Amniotic stem cell (primary cell): ENCODE results near the gene CDC37L1.

Source experiments
- DNase-seq: peaks from one replicate; lab custom pipeline; 2025; lab: John Stamatoyannopoulos, UW

Gene CDC37L1

GRCh38 chr9:4714266-4715016 is 35.1 kb downstream of the CDC37L1 start:
- no peak for DNase-seq

DNA sequence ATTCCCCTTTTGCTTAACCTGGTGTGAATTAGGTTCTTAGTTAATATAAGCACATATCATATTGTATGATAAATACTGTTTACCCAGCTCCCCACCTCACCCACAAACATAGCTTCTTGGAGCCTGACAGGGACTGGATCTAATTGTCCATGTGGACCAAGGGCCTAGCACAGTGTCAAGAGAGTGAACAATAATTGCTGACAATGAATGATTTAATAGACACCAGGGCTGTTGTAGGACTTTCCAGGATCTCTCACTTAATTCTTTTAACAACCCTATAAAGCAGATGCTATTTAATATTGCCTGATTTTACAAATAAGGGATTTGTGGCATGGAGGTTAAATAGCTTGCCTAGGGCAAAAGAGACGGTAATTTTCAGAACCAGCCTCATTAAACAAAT is 36.8 kb downstream of the CDC37L1 start:
- no peak for DNase-seq

- no peak for DNase-seq
These were observed 38.4 kb downstream of the CDC37L1 start for GRCh38 chr9:4717815-4718214.

DNA sequence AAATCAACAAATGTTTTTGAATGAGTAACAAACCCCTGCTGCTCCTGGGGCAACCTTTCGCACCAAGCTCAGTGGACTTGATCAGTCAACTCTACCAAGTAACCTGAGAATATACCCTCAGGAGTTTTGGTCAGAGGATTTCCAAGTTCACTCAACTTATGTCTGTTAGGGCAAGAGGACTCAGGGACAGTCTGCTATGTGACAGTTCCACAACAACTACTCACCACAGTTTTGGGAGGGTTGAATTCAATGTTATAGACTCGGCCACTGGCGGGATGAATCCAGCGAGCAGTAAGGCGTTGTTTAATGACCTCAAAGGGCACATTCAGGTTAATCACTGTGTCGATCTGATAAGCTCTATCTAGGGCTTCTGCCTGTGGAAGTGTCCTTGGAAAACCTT is 39.5 kb downstream of the CDC37L1 start:
- DNase-seq = no peak

DNA sequence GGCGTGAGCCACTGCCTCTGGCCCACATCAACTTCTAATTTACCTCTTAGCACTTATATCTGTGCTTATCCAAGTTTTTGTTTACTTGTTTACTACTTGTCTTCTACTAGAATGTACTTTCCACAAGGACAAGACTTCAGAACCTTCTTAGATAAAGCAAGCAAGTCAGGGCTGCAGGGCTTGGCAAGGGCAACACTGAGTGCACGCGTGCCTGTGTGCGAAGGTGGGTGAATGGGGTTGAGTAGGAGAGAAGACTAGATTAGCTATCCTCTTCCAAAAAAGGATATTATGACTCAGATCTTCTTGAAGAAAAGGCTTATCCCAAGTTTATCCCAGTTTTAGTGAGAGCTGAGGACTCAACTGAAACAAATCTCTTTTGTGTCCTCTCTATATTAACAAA is 42.4 kb downstream of the CDC37L1 start:
- no peak for DNase-seq

- no peak for DNase-seq
These were observed 46.5 kb downstream of the CDC37L1 start for GRCh38 chr9:4725706-4726442.

- no peak for DNase-seq
These were observed 48.2 kb downstream of the CDC37L1 start for GRCh38 chr9:4727593-4727992.

DNA sequence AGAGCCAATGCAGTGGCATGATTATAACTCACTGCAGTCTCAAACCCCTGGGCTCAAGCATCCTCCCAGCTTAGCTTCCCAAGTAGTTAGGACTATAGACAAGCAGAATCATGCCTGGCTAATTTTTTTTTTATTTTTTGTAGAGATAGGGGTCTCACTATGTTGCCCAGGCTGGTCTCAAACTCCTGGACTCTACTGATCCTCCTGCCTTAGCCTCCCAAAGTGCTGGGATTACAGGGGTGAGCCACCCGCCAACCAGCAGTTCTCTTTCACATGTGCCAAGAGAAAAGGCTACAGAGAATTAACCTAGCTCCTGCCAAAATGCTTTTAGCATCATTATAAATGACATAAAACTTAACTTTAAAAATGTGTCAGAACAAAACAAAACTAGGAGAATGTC is 53.5 kb downstream of the CDC37L1 start:
- no peak for DNase-seq

DNA sequence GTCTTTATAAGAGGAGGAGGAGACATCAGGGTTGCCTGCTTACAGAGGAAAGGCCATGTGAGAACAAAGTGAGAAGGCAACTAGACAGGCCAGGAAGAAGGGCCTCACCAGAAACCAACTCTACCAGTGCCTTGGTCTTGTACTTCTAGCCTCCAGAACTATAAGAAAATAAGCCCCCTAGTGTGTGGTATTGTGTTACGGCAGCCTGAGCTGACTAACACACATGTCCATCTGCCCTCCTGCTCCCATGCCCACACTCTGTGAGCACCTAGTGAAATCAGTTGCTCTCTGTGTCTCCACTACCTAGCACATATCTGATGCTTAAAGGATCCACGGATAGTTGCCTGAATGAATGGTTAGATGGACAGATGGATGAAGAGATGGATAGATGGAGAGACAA is 54.8 kb downstream of the CDC37L1 start:
- DNase-seq = no peak

GRCh38 chr9:4738866-4739586 is 59.7 kb downstream of the CDC37L1 start:
- no peak for DNase-seq

- DNase-seq = no peak
These were observed 60.4 kb downstream of the CDC37L1 start for GRCh38 chr9:4739587-4740387.

DNA sequence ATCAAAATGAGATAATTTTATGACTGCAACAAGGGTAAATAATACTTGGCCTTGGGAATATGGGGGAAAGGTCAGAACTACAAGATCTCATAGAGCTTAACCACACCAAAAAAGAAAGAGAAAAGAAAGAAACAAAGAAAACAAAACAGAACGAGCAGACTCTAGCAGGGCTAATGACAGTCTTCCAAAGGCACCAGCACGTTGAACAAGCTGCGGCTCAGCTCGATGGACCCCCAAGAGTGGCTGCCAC is 60.9 kb downstream of the CDC37L1 start:
- DNase-seq = no peak

GRCh38 chr9:4740638-4741364 is 61.4 kb downstream of the CDC37L1 start, which contains the start of gene AK3:
Gene AK3 (minus strand): TSS chr9:4741202. CDS start chr9:4741087, 115 bp downstream.
- DNase-seq = peak; percentile 46

- no peak for DNase-seq
These were observed 62.2 kb downstream of the CDC37L1 start for GRCh38 chr9:4741365-4742089.

DNA sequence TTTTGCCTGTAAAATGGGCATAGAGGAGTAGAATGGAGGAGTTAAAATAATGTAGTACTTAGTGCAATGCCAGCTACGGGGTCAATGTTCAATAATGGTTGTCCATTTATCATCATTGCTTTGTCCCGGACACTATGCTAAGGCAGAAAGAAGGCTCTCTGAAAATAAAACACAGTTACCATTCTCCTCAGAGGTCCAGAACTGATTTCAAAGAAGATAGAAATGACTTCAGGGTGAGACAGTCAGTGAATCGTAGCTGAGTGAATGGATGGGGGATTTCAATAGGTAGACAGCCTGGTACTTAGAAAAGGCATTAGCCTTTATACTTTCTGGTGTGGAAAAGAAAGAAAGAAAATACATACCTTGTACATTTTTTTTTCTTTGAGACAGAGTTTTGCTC is 62.9 kb downstream of the CDC37L1 start:
- DNase-seq = no peak

DNA sequence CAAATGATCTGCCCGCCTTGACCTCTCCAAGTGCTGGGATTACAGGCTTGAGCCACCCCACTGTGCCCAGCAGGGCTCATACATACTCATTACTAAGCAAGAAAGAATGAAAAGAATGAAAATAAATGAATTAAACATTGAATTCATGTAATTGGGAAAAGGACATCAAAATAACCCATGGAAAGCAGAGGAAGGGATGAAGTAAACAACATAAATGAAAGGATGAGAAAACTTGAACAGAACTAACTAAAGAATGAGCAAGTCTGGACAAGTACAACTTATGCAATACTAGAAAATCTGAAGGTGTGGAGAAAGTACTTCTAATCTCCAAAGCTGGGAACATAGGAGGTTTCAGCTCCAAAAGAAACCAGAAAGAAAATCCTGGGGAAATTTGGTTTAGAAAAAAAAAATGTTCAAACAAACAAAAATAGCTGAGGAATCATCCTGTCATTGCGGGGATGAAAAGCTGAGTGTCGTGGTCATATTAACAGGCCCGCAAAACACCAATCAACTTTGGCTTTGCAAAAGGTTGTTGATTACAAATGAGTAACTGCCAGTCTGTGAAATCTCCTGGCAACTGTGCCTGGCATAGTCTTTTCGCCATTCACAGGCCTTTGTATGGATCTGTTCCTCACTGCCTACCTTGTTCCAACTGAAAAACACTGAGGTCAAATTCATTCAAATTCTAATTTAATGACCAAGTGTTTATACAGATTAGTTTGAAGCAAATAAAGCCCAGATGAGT is 63.9 kb downstream of the CDC37L1 start:
- no peak for DNase-seq

DNA sequence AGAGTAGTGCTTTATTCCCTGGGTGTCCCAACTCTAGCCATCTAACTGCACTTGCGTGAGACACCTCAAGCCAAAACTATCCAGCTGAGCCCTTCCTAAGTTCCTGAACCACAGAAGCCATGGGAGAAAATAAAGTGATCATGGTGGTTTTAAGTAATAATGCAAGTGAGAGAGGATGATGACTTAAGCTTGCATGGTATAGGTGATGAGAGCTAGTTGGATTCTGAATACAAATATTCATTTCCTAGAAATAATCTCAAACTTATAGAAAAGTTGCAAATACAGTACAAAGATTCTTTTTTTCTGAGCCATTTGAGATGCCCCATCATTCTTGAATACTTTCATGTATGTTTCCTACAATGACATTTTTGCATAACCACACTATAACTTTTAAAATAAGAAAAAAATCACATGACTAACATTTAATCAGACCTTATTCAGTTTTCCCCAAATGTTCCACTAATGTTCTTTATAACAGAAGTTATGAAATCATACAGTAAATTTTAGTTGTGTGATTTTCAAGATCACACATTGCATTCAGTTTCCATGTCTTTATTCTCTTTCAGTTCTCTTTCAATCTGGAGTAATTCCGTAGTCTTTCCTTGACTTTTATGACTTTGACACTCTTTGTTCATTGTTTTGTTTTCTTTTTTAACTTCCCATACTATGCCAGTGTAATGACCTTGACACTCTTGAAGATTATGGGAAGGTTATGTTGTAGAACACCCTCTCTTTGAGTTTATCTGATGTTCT is 67.1 kb downstream of the CDC37L1 start:
- DNase-seq = no peak

DNA sequence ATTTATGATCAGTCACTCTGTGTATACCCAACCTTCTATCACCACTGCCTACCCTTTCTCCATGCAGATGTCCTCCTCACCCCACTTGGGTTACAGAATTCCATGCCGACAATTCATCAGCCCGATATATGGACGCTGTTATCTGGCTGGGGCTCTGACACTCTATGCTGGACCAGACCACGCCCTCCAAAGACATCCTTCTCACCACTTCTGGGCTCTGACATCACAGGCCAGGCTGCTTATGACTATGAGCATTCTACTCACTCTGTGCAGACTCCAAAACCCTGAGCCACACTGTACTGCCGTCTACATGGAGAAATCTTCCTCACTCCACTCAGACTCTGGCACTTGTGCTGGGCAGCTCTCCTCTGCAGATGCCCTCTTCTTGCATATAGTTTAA is 69.2 kb downstream of the CDC37L1 start:
- DNase-seq = no peak

DNA sequence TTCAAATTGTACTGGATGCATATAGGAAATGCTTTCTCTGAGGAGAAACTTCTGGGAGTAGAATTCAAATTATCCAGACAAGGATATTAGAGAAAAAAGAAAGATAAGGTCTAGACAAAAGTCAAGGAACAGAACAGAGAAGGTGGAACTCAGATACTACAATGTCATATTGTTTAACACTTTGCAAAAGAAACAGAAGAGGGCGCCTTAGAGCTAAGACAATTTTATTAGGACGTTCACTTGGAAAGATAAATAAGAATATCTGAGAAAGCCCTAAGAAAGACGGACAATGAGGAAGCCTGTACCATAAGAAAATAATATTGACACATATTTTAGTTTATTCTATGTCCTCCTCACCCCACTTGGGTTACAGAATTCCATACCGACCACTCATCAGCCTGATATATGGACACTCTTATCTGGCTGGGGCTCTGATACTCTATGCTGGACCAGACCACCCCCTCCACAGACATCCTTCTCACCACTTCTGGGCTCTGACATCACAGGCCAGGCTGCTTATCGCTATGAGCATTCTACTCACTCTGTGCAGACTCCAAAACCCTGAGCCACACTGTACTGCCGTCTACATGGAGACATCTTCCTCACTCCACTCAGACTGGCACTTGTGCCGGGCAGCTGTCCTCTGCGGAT is 70.8 kb downstream of the CDC37L1 start:
- no peak for DNase-seq
